NT2/D1 (cell line): ENCODE measurements around the gene OCIAD2.

Source experiments
- YY1 ChIP-seq: IDR thresholded peaks from 2 replicates; pipeline ENCODE4 v1.6.1; 2011; ENCODE audit not compliant: insufficient read length, insufficient read depth
- ZNF274 ChIP-seq: IDR thresholded peaks from 2 replicates; pipeline ENCODE4 v1.6.1; 2011; ENCODE audit warnings: mild to moderate bottlenecking, low read depth, low read length

- no peak for TF ChIP-seq YY1
- no peak for TF ChIP-seq ZNF274
Measured at GRCh38 chr4:48904541-48905142, 1.9 kb downstream of the OCIAD2 start.
